Activated CD8-positive, alpha-beta memory T cell treated with anti-CD3 and anti-CD28 coated beads for 48 hours (primary cell): Measurements from ENCODE around the gene C2CD2.

Experiments used
- DNase-seq, 3 experiments: peaks; one replicate each; pipeline ENCODE4 v3.0.0-alpha.2; 2020; ENCODE audit warnings: low read depth in 2 of 3, low spot score in 2 of 3

The C2CD2 gene

GRCh38 chr21:41933313-41934079 lies 20.3 kb downstream of the C2CD2 start:
- DNase-seq, result no peak

GRCh38 chr21:41932576-41933312 lies 21.1 kb downstream of the C2CD2 start:
- DNase-seq, result no peak

- no peak for DNase-seq
Observed at GRCh38 chr21:41932191-41932575, 21.6 kb downstream of the C2CD2 start.

- no peak for DNase-seq
Observed at GRCh38 chr21:41931041-41931451, 22.8 kb downstream of the C2CD2 start.

- no peak for DNase-seq
Observed at GRCh38 chr21:41929248-41929647, 24.6 kb downstream of the C2CD2 start.

GRCh38 chr21:41928621-41929220 lies 25.1 kb downstream of the C2CD2 start:
- DNase-seq, result no peak

- no peak for DNase-seq
Observed at GRCh38 chr21:41927727-41928409, 25.9 kb downstream of the C2CD2 start.

GRCh38 chr21:41926807-41927171 lies 27.0 kb downstream of the C2CD2 start:
- no peak for DNase-seq

- DNase-seq, result peak in 2 of 3 experiments; percentile 7 to 14
Observed at GRCh38 chr21:41926117-41926806, 27.6 kb downstream of the C2CD2 start.

- DNase-seq, result no peak
Observed at GRCh38 chr21:41925767-41926116, 28.1 kb downstream of the C2CD2 start.

- no peak for DNase-seq
Observed at GRCh38 chr21:41924368-41924754, 29.5 kb downstream of the C2CD2 start.

GRCh38 chr21:41923631-41924367 lies 30.0 kb downstream of the C2CD2 start:
- no peak for DNase-seq

GRCh38 chr21:41923186-41923585 lies 30.6 kb downstream of the C2CD2 start:
- no peak for DNase-seq

GRCh38 chr21:41921021-41921420 lies 32.8 kb downstream of the C2CD2 start:
- no peak for DNase-seq

- DNase-seq, result no peak
Observed at GRCh38 chr21:41920476-41920875, 33.3 kb downstream of the C2CD2 start.

GRCh38 chr21:41919666-41920398 lies 34.0 kb downstream of the C2CD2 start:
- DNase-seq, result no peak

GRCh38 chr21:41918561-41919358 lies 35.1 kb downstream of the C2CD2 start:
- DNase-seq, result no peak

GRCh38 chr21:41917531-41917930 lies 36.3 kb downstream of the C2CD2 start:
- no peak for DNase-seq

- no peak for DNase-seq
Observed at GRCh38 chr21:41916888-41917433, 36.9 kb downstream of the C2CD2 start.
